Measurements from ENCODE around the gene PTPRM.

DNA sequence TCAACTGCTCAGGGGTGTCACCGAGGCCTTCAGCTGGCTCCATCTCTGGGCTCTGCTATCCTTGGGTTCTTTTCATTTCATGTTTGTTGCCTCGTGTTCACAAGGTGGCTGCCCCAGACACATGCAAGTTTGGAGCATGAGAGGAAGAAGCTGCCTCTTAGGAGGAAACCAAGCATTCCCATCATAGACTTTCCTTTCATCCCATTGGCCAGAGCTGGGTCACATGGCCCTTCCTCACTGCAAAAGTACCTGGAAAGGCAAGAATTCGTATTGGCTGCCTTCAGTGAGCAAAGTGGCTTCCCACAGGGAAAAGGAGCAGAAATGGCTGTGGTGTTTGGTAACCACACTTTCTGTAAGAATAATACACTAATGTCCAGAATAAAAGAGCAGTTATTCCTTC is 886.4 kb downstream of the PTPRM start:
- TF ChIP-seq PATZ1 (CRISPR knock-in tag; IDR thresholded peaks at IDR 0.05; ENCODE audit: borderline replicate concordance) (no peak), ZFP30 (CRISPR knock-in tag; IDR thresholded peaks at IDR 0.05) (no peak), PPARA (CRISPR knock-in tag; IDR thresholded peaks at IDR 0.05; ENCODE audit: borderline replicate concordance) (no peak), ZFP3 (CRISPR knock-in tag; IDR thresholded peaks at IDR 0.05) (no peak), ARNTL (CRISPR knock-in tag; IDR thresholded peaks at IDR 0.05; ENCODE audit: borderline replicate concordance, low read depth) (no peak), ZNF565 (CRISPR knock-in tag; conservative IDR thresholded peaks at IDR 0.05; ENCODE audit: low read depth) (no peak), ZNF70 (CRISPR knock-in tag; IDR thresholded peaks at IDR 0.05) (no peak), CSDC2 (CRISPR knock-in tag; IDR thresholded peaks at IDR 0.05) (no peak), RARB (CRISPR knock-in tag; IDR thresholded peaks at IDR 0.05) (no peak)
- TF ChIP-seq, protein P1, sequence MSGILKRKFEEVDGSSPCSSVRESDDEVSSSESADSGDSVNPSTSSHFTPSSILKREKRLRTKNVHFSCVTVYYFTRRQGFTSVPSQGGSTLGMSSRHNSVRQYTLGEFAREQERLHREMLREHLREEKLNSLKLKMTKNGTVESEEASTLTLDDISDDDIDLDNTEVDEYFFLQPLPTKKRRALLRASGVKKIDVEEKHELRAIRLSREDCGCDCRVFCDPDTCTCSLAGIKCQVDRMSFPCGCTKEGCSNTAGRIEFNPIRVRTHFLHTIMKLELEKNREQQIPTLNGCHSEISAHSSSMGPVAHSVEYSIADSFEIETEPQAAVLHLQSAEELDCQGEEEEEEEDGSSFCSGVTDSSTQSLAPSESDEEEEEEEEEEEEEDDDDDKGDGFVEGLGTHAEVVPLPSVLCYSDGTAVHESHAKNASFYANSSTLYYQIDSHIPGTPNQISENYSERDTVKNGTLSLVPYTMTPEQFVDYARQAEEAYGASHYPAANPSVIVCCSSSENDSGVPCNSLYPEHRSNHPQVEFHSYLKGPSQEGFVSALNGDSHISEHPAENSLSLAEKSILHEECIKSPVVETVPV (CRISPR knock-in tag; IDR thresholded peaks at IDR 0.05) = no peak
- TF ChIP-seq, protein P2, sequence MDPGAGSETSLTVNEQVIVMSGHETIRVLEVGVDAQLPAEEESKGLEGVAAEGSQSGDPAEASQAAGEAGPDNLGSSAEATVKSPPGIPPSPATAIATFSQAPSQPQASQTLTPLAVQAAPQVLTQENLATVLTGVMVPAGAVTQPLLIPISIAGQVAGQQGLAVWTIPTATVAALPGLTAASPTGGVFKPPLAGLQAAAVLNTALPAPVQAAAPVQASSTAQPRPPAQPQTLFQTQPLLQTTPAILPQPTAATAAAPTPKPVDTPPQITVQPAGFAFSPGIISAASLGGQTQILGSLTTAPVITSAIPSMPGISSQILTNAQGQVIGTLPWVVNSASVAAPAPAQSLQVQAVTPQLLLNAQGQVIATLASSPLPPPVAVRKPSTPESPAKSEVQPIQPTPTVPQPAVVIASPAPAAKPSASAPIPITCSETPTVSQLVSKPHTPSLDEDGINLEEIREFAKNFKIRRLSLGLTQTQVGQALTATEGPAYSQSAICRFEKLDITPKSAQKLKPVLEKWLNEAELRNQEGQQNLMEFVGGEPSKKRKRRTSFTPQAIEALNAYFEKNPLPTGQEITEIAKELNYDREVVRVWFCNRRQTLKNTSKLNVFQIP (CRISPR knock-in tag; IDR thresholded peaks at IDR 0.05; ENCODE audit: borderline replicate concordance, low read depth) = no peak
- TF ChIP-seq, protein P3, sequence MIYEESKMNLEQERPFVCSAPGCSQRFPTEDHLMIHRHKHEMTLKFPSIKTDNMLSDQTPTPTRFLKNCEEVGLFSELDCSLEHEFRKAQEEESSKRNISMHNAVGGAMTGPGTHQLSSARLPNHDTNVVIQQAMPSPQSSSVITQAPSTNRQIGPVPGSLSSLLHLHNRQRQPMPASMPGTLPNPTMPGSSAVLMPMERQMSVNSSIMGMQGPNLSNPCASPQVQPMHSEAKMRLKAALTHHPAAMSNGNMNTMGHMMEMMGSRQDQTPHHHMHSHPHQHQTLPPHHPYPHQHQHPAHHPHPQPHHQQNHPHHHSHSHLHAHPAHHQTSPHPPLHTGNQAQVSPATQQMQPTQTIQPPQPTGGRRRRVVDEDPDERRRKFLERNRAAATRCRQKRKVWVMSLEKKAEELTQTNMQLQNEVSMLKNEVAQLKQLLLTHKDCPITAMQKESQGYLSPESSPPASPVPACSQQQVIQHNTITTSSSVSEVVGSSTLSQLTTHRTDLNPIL (CRISPR knock-in tag; IDR thresholded peaks at IDR 0.05; ENCODE audit: low read depth) = no peak

All from SK-N-SH treated with all-trans-retinoic acid at 6 μM for 48 hours (cell line).